ENCODE results near the gene TBXAS1. TPM values are rescaled to one million over a fixed set of nuclear protein-coding genes. Genes with fewer than 3 reads are reported as not detected.
A peak's percentile ranks its signal among the peaks of the same experiment; 100 is the strongest.
"Not testable (repeated sequence)": the region's sequence is repeated elsewhere in the genome, so short reads cannot be mapped to it uniquely, and the experiment has no call there.

Gene TBXAS1
- total RNA-seq, 2 experiments from 2014 or later = 0.86 TPM; not detected in 1

DNA sequence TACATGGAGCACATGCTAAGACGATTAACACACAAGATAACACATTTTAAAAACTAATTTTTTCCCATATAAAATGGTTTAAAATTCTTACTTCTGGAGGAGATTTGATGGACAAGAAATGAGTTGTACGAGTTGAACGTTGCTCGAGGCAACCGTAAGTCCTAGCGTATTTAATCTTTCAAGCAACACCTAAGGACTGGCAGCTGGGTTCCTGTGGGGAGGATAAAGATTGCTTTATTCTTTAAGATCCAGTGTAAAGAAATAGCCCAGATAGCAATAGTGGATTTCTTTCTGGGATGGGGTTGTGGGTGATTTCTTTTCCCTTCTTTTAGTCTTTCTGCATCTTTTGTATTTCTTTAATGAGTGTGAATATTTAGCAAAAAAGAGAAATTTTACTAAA lies 9.8 kb downstream of the TBXAS1 start:
- Histone ChIP-seq H2AFZ (ENCODE audit: low read length) (no peak overlapping the region), H3K36me3 (ENCODE audit: insufficient read depth, low read length) (no peaks in the 10 kb centered on the region), H3K4me1 (ENCODE audit: insufficient read depth, low read length, poor library complexity, severe bottlenecking) (peaks cover 11% of the 10 kb centered on the region), H3K4me3 (ENCODE audit: low read depth, low read length, poor library complexity, severe bottlenecking) (no peak overlapping the region), H3K9me2 (ENCODE audit: insufficient read depth, low read length) (no peaks in the 10 kb centered on the region), H3K27ac (ENCODE audit: low read depth, low read length, poor library complexity, severe bottlenecking) (no peak overlapping the region), H4K20me1 (ENCODE audit: insufficient read depth, low read length) (no peaks in the 10 kb centered on the region), H3K9me3 (ENCODE audit: low read length) (no peaks in the 10 kb centered on the region), H3K79me2 (ENCODE audit: insufficient read depth, low read depth, low read length) (no peaks in the 10 kb centered on the region), H3K4me2 (ENCODE audit: low read length) (no peak overlapping the region)
- TF ChIP-seq CTCF (conservative IDR thresholded peaks at IDR 0.05; ENCODE audit: low read length) (no peak), EZH2phosphoT487 (IDR thresholded peaks at IDR 0.05; ENCODE audit: borderline replicate concordance, low read depth, low read length) (no peak)
- intact Hi-C loops (cut with micrococcal nuclease; ENCODE audit: unreplicated experiment) = no loop called here
- ChIA-PET CTCF (ENCODE audit: unreplicated experiment) (no interaction called here), POLR2A (interaction anchor here (0.6 to 0.7 kb wide), 2 partner anchors 136 to 257 kb away, joined by 3 read pairs; no protein-coding TSS in a partner anchor)
- DNase-seq (ENCODE audit: low spot score) = no peak
- no TSS peak for BruUV-seq (replicated peaks)

- Histone ChIP-seq H3K9me3 (ENCODE audit: low read length) (no peaks in the 10 kb centered on the region), H3K36me3 (ENCODE audit: insufficient read depth, low read length) (no peaks in the 10 kb centered on the region), H3K4me3 (ENCODE audit: low read depth, low read length, poor library complexity, severe bottlenecking) (no peak overlapping the region), H3K79me2 (ENCODE audit: insufficient read depth, low read depth, low read length) (no peaks in the 10 kb centered on the region), H3K4me1 (ENCODE audit: insufficient read depth, low read length, poor library complexity, severe bottlenecking) (peaks cover 11% of the 10 kb centered on the region), H3K27ac (ENCODE audit: low read depth, low read length, poor library complexity, severe bottlenecking) (no peak overlapping the region), H4K20me1 (ENCODE audit: insufficient read depth, low read length) (no peaks in the 10 kb centered on the region), H3K4me2 (ENCODE audit: low read length) (no peak overlapping the region), H3K9me2 (ENCODE audit: insufficient read depth, low read length) (no peaks in the 10 kb centered on the region), H2AFZ (ENCODE audit: low read length) (no peak overlapping the region)
- POLR2A ChIA-PET = no interaction called here
- no TSS peak for BruUV-seq (replicated peaks)
- TF ChIP-seq EZH2phosphoT487 (IDR thresholded peaks at IDR 0.05; ENCODE audit: borderline replicate concordance, low read depth, low read length) = no peak
- TF ChIP-seq CTCF (conservative IDR thresholded peaks at IDR 0.05; ENCODE audit: low read length) = no peak
- CTCF ChIA-PET (ENCODE audit: unreplicated experiment) = no interaction called here
- intact Hi-C loops (cut with micrococcal nuclease; ENCODE audit: unreplicated experiment) = no loop called here
- DNase-seq (ENCODE audit: low spot score) = no peak
Observed at GRCh38 chr7:139840776-139841175, 11.7 kb downstream of the TBXAS1 start.

DNA sequence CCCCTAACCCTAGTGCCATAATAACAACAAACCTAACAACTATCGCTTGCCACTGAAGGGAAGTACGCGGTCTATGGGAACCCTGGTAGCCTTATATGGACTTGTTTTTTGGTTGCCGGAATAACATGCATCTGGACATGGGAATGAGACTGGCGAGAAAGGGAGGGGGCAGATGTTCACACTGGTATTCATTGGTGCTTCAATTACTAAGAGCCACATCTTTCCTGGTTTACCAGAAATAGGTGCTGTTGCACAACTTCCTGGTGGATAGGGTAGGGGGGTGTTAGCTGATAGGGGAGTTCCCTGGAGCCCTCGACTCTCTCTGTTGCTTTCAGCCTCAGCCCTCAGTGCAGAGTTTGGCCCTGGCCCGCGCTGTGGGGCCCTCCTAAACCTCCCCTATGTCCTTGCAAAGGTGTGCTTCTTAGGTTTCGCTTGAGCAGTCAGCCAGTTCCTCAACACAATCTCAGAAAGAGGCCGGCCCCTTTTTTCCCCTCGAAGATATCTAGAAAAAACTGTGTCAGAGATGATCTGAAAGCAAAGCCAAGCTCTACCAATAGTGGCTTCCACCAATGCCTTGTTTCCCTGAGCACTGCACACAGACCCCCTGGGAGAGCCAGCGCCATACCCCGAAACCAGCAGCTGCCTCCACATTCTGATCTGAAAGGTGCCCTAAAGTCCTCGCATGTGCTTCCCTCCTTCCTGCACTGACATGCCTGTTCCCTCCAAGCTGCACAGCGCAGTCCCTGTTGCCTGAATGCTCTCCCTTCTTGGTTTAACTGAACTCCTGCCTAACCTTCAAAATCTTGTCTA lies 13.5 kb downstream of the TBXAS1 start:
- Histone ChIP-seq H3K9me2 (ENCODE audit: insufficient read depth, low read length) (no peaks in the 10 kb centered on the region), H2AFZ (ENCODE audit: low read length) (no peak overlapping the region), H3K27ac (ENCODE audit: low read depth, low read length, poor library complexity, severe bottlenecking) (no peak overlapping the region), H3K4me2 (ENCODE audit: low read length) (peak overlapping the region; percentile 39), H4K20me1 (ENCODE audit: insufficient read depth, low read length) (no peaks in the 10 kb centered on the region), H3K9me3 (ENCODE audit: low read length) (no peaks in the 10 kb centered on the region), H3K79me2 (ENCODE audit: insufficient read depth, low read depth, low read length) (no peaks in the 10 kb centered on the region), H3K4me1 (ENCODE audit: insufficient read depth, low read length, poor library complexity, severe bottlenecking) (peaks cover 11% of the 10 kb centered on the region), H3K36me3 (ENCODE audit: insufficient read depth, low read length) (no peaks in the 10 kb centered on the region), H3K4me3 (ENCODE audit: low read depth, low read length, poor library complexity, severe bottlenecking) (no peak overlapping the region)
- DNase-seq (ENCODE audit: low spot score) = peak; percentile 48
- TF ChIP-seq EZH2phosphoT487 (IDR thresholded peaks at IDR 0.05; ENCODE audit: borderline replicate concordance, low read depth, low read length) (no peak), CTCF (conservative IDR thresholded peaks at IDR 0.05; ENCODE audit: low read length) (no peak)
- intact Hi-C loops (cut with micrococcal nuclease; ENCODE audit: unreplicated experiment) = no loop called here
- no TSS peak for BruUV-seq (replicated peaks)
- ChIA-PET CTCF (ENCODE audit: unreplicated experiment) (no interaction called here), POLR2A (no interaction called here)

GRCh38 chr7:139843211-139843537 lies 14.1 kb downstream of the TBXAS1 start:
- H3K79me2 ChIP-seq (ENCODE audit: insufficient read depth, low read depth, low read length); CTCF ChIA-PET (ENCODE audit: unreplicated experiment); H3K36me3 ChIP-seq (ENCODE audit: insufficient read depth, low read length); DNase-seq (ENCODE audit: low spot score); H3K9me3 ChIP-seq (ENCODE audit: low read length); H3K4me2 ChIP-seq (ENCODE audit: low read length); H2AFZ ChIP-seq (ENCODE audit: low read length); BruUV-seq (replicated peaks); H3K9me2 ChIP-seq (ENCODE audit: insufficient read depth, low read length); H4K20me1 ChIP-seq (ENCODE audit: insufficient read depth, low read length); H3K27ac ChIP-seq (ENCODE audit: low read depth, low read length, poor library complexity, severe bottlenecking); H3K4me3 ChIP-seq (ENCODE audit: low read depth, low read length, poor library complexity, severe bottlenecking); intact Hi-C loops (cut with micrococcal nuclease; ENCODE audit: unreplicated experiment): not testable (repeated sequence)
- H3K4me1 ChIP-seq (ENCODE audit: insufficient read depth, low read length, poor library complexity, severe bottlenecking) = peaks cover 11% of the 10 kb centered on the region
- POLR2A ChIA-PET = interaction anchor here (0.6 kb wide), 1 partner anchor 236 kb away, joined by 4 read pairs; no protein-coding TSS in a partner anchor
